Measurements from ENCODE around the gene DCLK1. TPM values are rescaled to one million over a fixed set of nuclear protein-coding genes. Genes with fewer than 3 reads are reported as not detected.
A peak's percentile ranks its signal among the peaks of the same experiment; 100 is the strongest.

The DCLK1 gene
- total RNA-seq, 4 donors from 2014 or later, result 20.5 to 40.1 (median 28.7) TPM

DNA sequence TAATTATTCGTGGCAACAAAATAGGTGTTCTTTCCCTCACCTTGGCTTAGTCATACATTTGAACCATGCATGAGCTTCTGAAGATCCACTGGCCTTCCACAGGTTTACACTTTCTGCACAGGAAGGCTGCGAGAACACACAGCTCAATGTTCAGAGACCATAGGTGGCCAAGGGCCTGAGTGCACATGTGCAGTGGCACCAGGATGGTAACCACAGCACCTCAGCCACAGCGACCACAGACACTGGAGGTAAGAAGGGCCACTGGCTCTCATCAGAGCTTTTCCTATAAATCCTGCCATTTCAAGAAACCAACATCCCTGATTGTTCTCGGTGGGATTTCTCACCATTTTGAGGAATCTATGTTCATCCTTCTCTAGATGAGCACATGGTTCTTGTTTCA lies 1.6 kb downstream of the DCLK1 start:
- H3K4me3 ChIP-seq, result peak overlapping the region; percentile 58 to 86 (median 68)
- intact Hi-C loops (cut with DNase I), result no loop called here
- peaks cover 6 to 39% (median 22%) of the 10 kb centered on the region in 4 donors for H3K4me1 ChIP-seq
- DNase-seq (ENCODE audit: extremely low spot score), result no peak
- H3K9me3 ChIP-seq, result no peaks in the 10 kb centered on the region
- no peak for TF ChIP-seq EP300 (IDR thresholded peaks at IDR 0.05)
- no peak for TF ChIP-seq POLR2AphosphoS5 (IDR thresholded peaks at IDR 0.05)
- TF ChIP-seq, protein P1, sequence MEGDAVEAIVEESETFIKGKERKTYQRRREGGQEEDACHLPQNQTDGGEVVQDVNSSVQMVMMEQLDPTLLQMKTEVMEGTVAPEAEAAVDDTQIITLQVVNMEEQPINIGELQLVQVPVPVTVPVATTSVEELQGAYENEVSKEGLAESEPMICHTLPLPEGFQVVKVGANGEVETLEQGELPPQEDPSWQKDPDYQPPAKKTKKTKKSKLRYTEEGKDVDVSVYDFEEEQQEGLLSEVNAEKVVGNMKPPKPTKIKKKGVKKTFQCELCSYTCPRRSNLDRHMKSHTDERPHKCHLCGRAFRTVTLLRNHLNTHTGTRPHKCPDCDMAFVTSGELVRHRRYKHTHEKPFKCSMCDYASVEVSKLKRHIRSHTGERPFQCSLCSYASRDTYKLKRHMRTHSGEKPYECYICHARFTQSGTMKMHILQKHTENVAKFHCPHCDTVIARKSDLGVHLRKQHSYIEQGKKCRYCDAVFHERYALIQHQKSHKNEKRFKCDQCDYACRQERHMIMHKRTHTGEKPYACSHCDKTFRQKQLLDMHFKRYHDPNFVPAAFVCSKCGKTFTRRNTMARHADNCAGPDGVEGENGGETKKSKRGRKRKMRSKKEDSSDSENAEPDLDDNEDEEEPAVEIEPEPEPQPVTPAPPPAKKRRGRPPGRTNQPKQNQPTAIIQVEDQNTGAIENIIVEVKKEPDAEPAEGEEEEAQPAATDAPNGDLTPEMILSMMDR (IDR thresholded peaks at IDR 0.05), result no peak
- no peak for TF ChIP-seq POLR2A (IDR thresholded peaks at IDR 0.05; ENCODE audit: low read depth)
- peaks cover 0 to 4% (median 0%) of the 10 kb centered on the region in 4 donors for H3K27me3 ChIP-seq
- WGBS, result 91% methylated on average over 4 of the region's 4 CpGs
- H3K27ac ChIP-seq (replicated peaks in 1 of 4), result no peak overlapping the region
- no peaks in the 10 kb centered on the region for H3K36me3 ChIP-seq

DNA sequence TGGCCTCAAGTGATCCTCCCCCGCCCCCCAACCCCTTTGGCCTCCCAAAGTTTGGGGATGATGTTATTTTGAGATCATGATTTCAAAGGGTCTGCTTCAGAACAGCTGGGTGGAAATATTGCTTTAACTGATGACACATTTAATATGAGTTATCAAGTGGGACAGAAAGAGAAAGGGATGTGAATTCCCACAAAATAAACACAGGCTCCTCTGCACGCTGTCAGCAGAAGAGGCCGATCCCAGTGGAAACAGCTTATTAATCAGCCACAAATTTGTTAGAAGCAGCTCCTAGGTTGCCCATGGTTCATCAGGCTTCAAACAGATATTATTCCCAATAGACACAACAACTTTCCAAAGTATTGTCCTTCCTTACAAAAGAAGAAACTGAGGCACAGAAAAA lies 4.7 kb downstream of the DCLK1 start:
- intact Hi-C loops (cut with DNase I), result no loop called here
- no peak for DNase-seq (ENCODE audit: extremely low spot score)
- 68% methylated on average over 3 of the region's 3 CpGs for WGBS
- Histone ChIP-seq H3K27me3 (peaks cover 0 to 4% (median 0%) of the 10 kb centered on the region in 4 donors), H3K9me3 (no peaks in the 10 kb centered on the region), H3K36me3 (no peaks in the 10 kb centered on the region), H3K4me1 (peaks cover 9 to 45% (median 31%) of the 10 kb centered on the region in 4 donors), H3K4me3 (no peak overlapping the region), H3K27ac (replicated peaks in 1 of 4) (no peak overlapping the region)
- no peak for TF ChIP-seq POLR2A (IDR thresholded peaks at IDR 0.05; ENCODE audit: low read depth)
- TF ChIP-seq, protein P1 (IDR thresholded peaks at IDR 0.05), result no peak
- no peak for TF ChIP-seq EP300 (IDR thresholded peaks at IDR 0.05)
- TF ChIP-seq POLR2AphosphoS5 (IDR thresholded peaks at IDR 0.05), result no peak

DNA sequence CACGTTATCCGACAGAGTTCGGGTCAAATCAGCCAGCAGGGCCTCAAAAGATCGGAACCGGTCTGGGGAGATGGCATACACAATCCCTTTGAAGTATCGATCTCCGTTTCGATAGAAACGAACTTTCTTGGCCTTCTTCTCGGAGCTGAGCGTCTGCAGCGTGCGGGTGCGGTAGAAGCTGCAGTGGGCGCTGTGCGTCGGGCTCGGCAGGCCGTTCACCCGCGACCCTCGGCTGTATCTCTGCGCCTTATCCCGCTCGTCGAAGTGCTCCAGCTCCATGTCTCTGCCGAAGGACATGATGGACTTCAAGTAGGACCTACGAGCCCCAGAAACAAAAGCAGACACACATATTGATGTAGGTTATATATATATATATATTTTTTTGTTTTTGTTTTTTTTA lies 5.3 kb downstream of the DCLK1 start:
- intact Hi-C loops (cut with DNase I), result no loop called here
- TF ChIP-seq POLR2A (IDR thresholded peaks at IDR 0.05; ENCODE audit: low read depth), result no peak
- TF ChIP-seq POLR2AphosphoS5 (IDR thresholded peaks at IDR 0.05), result no peak
- TF ChIP-seq, protein P1 (IDR thresholded peaks at IDR 0.05), result no peak
- TF ChIP-seq EP300 (IDR thresholded peaks at IDR 0.05), result no peak
- Histone ChIP-seq H3K4me3 (no peak overlapping the region), H3K4me1 (peaks cover 9 to 39% (median 27%) of the 10 kb centered on the region in 4 donors), H3K27ac (replicated peaks in 1 of 4) (no peak overlapping the region), H3K27me3 (no peaks in the 10 kb centered on the region), H3K9me3 (no peaks in the 10 kb centered on the region), H3K36me3 (no peaks in the 10 kb centered on the region)
- WGBS, result 91% methylated on average over 28 of the region's 28 CpGs
- no peak for DNase-seq (ENCODE audit: extremely low spot score)

DNA sequence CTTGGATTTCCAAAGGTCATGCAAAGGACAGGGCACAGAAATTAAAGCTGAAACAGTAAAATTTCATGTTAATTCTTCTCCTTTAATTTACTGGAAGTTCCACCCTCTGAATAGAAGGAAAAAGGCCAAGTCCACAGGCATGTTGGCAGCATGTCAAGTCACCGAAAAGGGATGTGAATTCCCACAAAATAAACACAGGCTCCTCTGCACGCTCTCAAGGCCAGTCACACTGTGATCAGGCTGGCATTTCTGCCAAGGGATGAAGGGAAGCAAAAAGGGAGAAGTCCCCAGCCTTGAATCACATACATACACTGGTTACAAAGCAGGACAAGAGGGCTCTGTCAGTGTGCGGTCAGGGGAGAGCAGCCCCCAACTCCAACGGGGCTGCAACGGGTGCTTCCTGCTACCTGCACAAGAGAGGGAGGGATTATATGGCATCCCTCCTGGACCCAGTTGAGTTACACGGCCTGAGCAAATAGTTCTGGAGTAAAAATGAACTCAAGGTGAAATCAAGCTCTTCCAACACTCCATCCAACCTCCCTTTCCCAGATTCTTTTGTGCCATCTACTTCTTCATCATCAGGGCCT lies 6.9 kb downstream of the DCLK1 start:
- intact Hi-C loops (cut with DNase I), result no loop called here

More for the DNA sequence above, 6.9 kb downstream of the DCLK1 start:
- H3K9me3 ChIP-seq, result no peaks in the 10 kb centered on the region
- peaks cover 3 to 25% (median 15%) of the 10 kb centered on the region in 4 donors for H3K4me1 ChIP-seq
- no peaks in the 10 kb centered on the region for H3K36me3 ChIP-seq
- 27% methylated on average over 6 of the region's 6 CpGs for WGBS
- H3K27me3 ChIP-seq, result no peaks in the 10 kb centered on the region
- peak overlapping the region in 2 of 4 donors; percentile 2 to 12 for H3K27ac ChIP-seq (replicated peaks in 1 of 4)
- TF ChIP-seq, protein P1 (IDR thresholded peaks at IDR 0.05), result no peak
- TF ChIP-seq POLR2A (IDR thresholded peaks at IDR 0.05; ENCODE audit: low read depth) (no peak), POLR2AphosphoS5 (IDR thresholded peaks at IDR 0.05) (peak in 1 of 2 donors; percentile 21), EP300 (IDR thresholded peaks at IDR 0.05) (no peak)
- no peak for DNase-seq (ENCODE audit: extremely low spot score)
- H3K4me3 ChIP-seq, result no peak overlapping the region

All from esophagus muscularis mucosa (tissue), 4 donors.